GM21526 (cell line): ENCODE results near the gene OSTF1.

Source experiments
- ATAC-seq: cut with Tn5 transposase; IDR thresholded peaks from one replicate; pipeline ENCODE4 v1.9.1; 2021; ENCODE audit warnings: moderate library complexity; ENCODE audit not compliant: unreplicated experiment, low FRiP score

OSTF1 gene, protein sequence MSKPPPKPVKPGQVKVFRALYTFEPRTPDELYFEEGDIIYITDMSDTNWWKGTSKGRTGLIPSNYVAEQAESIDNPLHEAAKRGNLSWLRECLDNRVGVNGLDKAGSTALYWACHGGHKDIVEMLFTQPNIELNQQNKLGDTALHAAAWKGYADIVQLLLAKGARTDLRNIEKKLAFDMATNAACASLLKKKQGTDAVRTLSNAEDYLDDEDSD

DNA sequence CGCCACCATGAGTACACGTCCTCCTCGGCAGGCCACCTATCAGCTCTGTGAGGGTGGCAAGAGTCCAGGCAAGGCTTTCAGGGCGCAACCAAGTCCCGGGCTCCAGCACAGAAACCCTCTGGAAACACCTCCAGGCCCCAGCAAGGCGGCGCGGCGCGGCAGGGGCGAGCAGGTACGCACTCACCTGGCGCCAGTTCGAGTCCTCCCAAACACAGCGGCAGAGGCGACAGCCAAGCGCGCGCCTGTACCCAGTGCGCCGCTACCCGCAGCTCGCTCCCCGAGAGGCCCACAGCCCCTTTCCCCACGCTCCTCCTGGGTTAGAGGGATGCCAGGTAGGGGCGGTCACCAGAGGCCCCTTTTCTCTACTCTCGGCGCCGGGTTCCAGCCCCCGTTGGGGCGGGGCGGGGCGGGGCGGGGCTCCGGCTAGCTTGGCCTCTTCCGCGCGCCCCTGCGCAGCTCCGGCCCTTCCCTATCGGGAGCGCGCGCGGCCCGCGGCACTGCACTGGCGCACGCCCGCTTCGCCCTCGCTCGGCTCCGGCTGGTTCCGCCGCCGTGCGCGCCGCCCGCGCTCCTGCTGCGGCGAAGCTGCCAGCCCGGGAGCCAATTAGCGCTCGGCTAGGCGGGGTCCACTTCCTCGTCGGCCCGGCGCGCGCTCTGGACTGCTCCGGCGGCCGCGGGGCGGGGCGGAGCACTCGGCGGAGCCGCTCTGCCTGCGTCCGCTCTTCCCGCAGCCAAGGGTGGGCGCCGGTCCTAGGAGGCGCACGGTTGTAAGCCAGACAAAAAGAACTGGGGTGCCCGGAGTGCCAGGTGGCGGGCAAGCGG lies at the start of gene OSTF1, which contains the start of gene NMRK1:
Gene OSTF1 (plus strand): TSS at position 691 of the 822 bp plus-strand sequence. CDS start 179 bp downstream, outside the sequence.
Gene NMRK1 (minus strand): TSS at position 332 of the 822 bp plus-strand sequence. CDS start 5,040 bp downstream, outside the sequence.
- peak; percentile 91 for ATAC-seq

GRCh38 chr9:75039009-75039408 lies 49.3 kb upstream of the OSTF1 start:
- ATAC-seq, result no peak

DNA sequence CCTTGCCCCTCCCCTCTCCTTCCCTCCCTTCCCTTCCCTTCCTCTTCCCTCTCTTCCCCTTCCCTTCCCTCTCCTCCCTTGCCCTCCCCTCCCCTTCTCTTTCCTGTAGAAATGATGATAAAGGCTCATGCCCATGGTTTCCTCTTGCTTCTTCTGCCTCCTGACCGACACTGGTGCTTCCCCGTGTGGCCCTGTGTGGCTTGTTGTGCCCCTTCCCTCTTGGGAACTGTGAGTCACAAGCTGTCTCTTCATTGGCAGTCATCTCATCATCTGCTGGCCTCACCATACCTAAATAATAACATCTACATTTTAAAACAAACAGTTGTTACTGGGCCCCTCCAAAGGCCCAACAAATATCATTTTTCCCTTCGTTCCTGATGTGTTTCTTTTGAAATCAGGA lies 48.5 kb upstream of the OSTF1 start:
- no peak for ATAC-seq

- ATAC-seq, result no peak
Measured at GRCh38 chr9:75041041-75041440, 47.3 kb upstream of the OSTF1 start.

- ATAC-seq, result no peak
Measured at GRCh38 chr9:75046725-75047345, 41.5 kb upstream of the OSTF1 start.

DNA sequence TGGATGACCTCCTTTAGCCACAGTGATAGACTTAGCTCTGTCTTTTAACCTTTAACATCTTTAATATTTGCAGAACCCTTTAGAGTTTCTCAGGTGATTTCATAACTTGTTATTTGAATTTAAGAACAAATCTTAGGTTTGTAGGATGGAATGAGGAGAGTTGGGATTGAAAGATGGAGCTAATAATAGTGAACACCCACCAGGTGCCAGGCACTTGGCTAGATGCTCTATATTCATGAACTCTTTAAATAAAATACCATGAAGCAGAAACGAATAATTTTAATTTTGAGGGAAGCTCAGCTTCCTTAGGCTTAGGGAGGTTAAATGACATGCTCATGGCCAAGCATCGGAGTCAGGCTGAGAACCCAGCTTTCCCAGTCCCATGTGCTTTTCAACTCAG lies 40.8 kb upstream of the OSTF1 start:
- ATAC-seq, result no peak

GRCh38 chr9:75051285-75051684 lies 37.0 kb upstream of the OSTF1 start:
- no peak for ATAC-seq

- ATAC-seq, result peak; percentile 96
Measured at GRCh38 chr9:75053869-75054268, 34.4 kb upstream of the OSTF1 start.

GRCh38 chr9:75054368-75055001 lies 33.8 kb upstream of the OSTF1 start:
- no peak for ATAC-seq

GRCh38 chr9:75061169-75061568 lies 27.1 kb upstream of the OSTF1 start:
- no peak for ATAC-seq

- ATAC-seq, result no peak
Measured at GRCh38 chr9:75063556-75064305, 24.6 kb upstream of the OSTF1 start.

DNA sequence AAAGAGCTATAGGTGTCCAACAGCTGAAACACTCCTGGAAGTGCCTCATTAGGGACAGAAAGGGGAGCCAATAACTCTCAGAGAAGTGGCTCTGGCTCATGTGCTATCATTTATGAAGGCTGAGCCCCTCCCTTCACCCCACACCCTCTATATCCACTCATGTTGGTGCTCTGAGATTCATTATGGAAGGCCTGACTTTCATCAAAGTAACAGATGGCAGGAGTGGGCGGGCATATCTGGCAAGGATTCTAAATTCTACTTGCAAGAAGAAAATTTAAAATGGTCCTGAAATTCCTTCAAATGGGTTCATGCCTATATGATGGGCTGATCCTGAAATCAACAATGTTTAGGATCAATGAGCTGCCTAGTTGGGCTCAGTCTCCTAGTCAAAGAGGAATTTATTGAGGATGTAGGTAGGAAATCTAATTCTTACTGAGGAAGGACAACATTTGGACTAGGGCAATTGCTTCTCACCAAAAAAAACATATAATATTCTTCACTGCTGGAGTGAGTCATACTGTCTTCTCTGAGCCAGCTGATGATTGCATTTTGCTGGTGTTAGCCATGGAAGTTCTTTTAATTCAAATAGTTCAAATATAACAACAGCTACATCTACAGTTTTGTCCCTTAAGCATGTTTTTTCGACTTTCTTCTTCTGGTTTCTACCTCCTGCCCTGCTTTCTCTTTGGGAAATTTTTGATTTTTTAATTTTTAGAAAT lies 23.8 kb upstream of the OSTF1 start:
- ATAC-seq, result no peak

- ATAC-seq, result no peak
Measured at GRCh38 chr9:75065510-75065909, 22.8 kb upstream of the OSTF1 start.

DNA sequence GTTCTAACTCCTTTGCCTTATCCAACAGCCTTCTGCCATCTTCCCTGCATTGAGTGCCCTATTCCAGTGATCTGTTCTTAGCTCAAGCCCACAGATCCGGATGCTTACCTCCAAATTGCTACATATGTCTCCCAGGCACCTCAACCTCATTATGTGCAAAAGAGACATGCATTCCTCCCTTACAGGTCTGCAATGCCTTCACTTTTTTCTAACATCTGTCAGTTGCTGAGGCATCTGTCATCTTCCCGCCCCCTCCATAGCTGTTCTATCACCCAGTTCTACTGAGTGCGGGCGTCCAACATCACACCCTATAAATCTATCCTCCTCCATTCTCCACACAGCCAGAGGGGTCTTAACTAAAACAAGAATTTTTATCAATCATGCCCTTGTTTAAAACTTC lies 20.4 kb upstream of the OSTF1 start:
- ATAC-seq, result no peak

- no peak for ATAC-seq
Measured at GRCh38 chr9:75069171-75069570, 19.1 kb upstream of the OSTF1 start.

GRCh38 chr9:75071530-75072122 lies 16.7 kb upstream of the OSTF1 start:
- ATAC-seq, result peak; percentile 70

DNA sequence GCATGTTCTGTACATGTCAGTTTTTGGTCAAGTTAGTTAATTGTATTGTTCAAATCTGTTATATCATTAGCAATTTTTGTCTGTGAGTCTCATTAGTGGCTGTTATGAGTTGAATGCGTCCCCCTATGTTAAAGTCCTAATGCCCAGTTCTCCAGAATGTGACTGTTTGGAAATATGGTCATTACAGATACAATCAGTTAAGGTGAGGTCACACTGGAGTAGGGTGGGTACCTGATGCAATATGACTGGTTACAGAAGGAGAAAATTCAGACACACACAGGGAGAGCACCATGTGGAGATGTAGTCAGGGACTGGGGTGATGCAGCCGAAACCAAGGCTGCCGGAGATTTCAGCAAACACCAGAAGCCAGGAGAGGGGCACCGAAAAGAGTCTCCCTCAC lies 15.4 kb upstream of the OSTF1 start:
- ATAC-seq, result no peak

DNA sequence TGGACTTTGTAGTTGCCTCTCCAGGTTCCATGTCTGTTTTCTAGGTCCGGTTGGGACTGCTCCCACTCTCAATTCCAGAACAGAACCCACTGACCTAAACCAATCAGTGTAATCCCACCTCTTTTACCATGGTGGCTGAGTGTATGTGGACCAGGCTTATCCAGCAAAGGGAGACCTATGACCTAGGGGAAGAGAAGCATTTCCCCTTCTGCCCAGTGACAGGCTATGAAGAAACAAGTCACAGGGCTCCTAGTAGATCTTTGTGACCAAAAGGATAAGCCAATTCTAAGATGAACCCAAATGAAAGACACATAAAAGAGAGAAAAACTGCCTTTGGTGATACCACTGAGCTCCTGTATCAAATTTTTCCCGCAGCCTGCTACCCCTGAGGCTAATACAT lies 6.7 kb upstream of the OSTF1 start:
- no peak for ATAC-seq
